H9 (cell line): ENCODE data around the gene CLDN12. TPM values are rescaled to one million over a fixed set of nuclear protein-coding genes. Genes with fewer than 3 reads are reported as not detected.

ENCODE experiments used
- DNase-seq: peaks from one replicate; pipeline ENCODE4 v3.0.0-alpha.2; 2017
- H2AFZ ChIP-seq: one replicate; pipeline ENCODE4 v1.6.1; 2013; ENCODE audit warnings: mild to moderate bottlenecking, low read length, control low read depth, moderate library complexity
- H2AK5ac ChIP-seq: 2 replicates; pipeline ENCODE4 v1.6.1; 2013; ENCODE audit warnings: low read length, control low read depth, mixed read lengths; ENCODE audit not compliant: insufficient read length
- H2BK120ac ChIP-seq: one replicate; pipeline ENCODE4 v1.6.1; 2013; ENCODE audit warnings: low read depth, mild to moderate bottlenecking, low read length, control low read depth, inconsistent platforms; ENCODE audit not compliant: poor library complexity, severe bottlenecking
- H2BK12ac ChIP-seq: 2 replicates; pipeline ENCODE4 v1.6.1; 2013; ENCODE audit warnings: low read length, control low read depth, mixed read lengths, low read depth; ENCODE audit not compliant: insufficient read length
- H2BK15ac ChIP-seq: 2 replicates; pipeline ENCODE4 v1.6.1; 2013; ENCODE audit warnings: low read depth, low read length, control low read depth
- H2BK20ac ChIP-seq: one replicate; pipeline ENCODE4 v1.6.1; 2013; ENCODE audit warnings: low read depth, mild to moderate bottlenecking, low read length, control low read depth, inconsistent platforms; ENCODE audit not compliant: poor library complexity, severe bottlenecking
- H2BK5ac ChIP-seq: 2 replicates; pipeline ENCODE4 v1.6.1; 2013; ENCODE audit warnings: low read length, control low read depth, mixed read lengths; ENCODE audit not compliant: insufficient read length
- H3K14ac ChIP-seq: 2 replicates; pipeline ENCODE4 v1.6.1; 2013; ENCODE audit warnings: low read length, control low read depth; ENCODE audit not compliant: insufficient read depth
- H3K18ac ChIP-seq: 2 replicates; pipeline ENCODE4 v1.6.1; 2013; ENCODE audit warnings: low read depth, mild to moderate bottlenecking, mixed read lengths, low read length, control low read depth; ENCODE audit not compliant: insufficient read length
- H3K23ac ChIP-seq: 2 replicates; pipeline ENCODE4 v1.6.1; 2013; ENCODE audit warnings: low read length, control low read depth, mixed read lengths, low read depth; ENCODE audit not compliant: insufficient read length
- H3K23me2 ChIP-seq: 2 replicates; pipeline ENCODE4 v1.6.1; 2013; ENCODE audit warnings: low read depth, mild to moderate bottlenecking, mixed read lengths, low read length, control low read depth; ENCODE audit not compliant: insufficient read length, poor library complexity, severe bottlenecking
- H3K27ac ChIP-seq: 2 replicates; pipeline ENCODE4 v1.5.1; 2013; ENCODE audit warnings: low read length, control low read depth, mixed read lengths, low read depth; ENCODE audit not compliant: insufficient read length
- H3K27me3 ChIP-seq: 2 replicates; pipeline ENCODE4 v1.6.1; 2013; ENCODE audit warnings: low read length, control low read depth, inconsistent platforms; ENCODE audit not compliant: insufficient read depth
- H3K4ac ChIP-seq: 2 replicates; pipeline ENCODE4 v1.6.1; 2013; ENCODE audit warnings: low read depth, mild to moderate bottlenecking, control low read depth, inconsistent platforms, low read length, moderate library complexity
- H3K4me1 ChIP-seq: 2 replicates; pipeline ENCODE4 v1.6.1; 2013; ENCODE audit warnings: low read length, control low read depth, inconsistent platforms; ENCODE audit not compliant: insufficient read depth
- H3K4me2 ChIP-seq: 2 replicates; pipeline ENCODE4 v1.6.1; 2013; ENCODE audit warnings: low read length, control low read depth, mixed read lengths; ENCODE audit not compliant: insufficient read length, insufficient read depth
- H3K56ac ChIP-seq: 2 replicates; pipeline ENCODE4 v1.6.1; 2013; ENCODE audit warnings: low read depth, mild to moderate bottlenecking, mixed read lengths, low read length, control low read depth; ENCODE audit not compliant: insufficient read length
- H3K79me1 ChIP-seq: 2 replicates; pipeline ENCODE4 v1.6.1; 2013; ENCODE audit warnings: low read depth, mild to moderate bottlenecking, moderate library complexity, low read length, control low read depth, inconsistent platforms; ENCODE audit not compliant: insufficient read depth, poor library complexity, severe bottlenecking
- H3K79me2 ChIP-seq: 2 replicates; pipeline ENCODE4 v1.6.1; 2013; ENCODE audit warnings: low read length, control low read depth, inconsistent platforms; ENCODE audit not compliant: insufficient read depth
- H3K9ac ChIP-seq: 2 replicates; pipeline ENCODE4 v1.6.1; 2013; ENCODE audit warnings: low read length, control low read depth, mixed read lengths; ENCODE audit not compliant: insufficient read length; ENCODE audit errors: extremely low read depth
- H3K9me3 ChIP-seq: one replicate; pipeline ENCODE4 v1.6.1; 2013; ENCODE audit warnings: low read depth, low read length, inconsistent platforms; ENCODE audit not compliant: control insufficient read depth
- H3T11ph ChIP-seq: one replicate; pipeline ENCODE4 v1.6.1; 2013; ENCODE audit warnings: mild to moderate bottlenecking, low read length, control low read depth, inconsistent platforms
- H4K20me1 ChIP-seq: one replicate; pipeline ENCODE4 v1.6.1; 2013; ENCODE audit not compliant: control insufficient read depth, insufficient read length, insufficient read depth
- H4K5ac ChIP-seq: 2 replicates; pipeline ENCODE4 v1.6.1; 2013; ENCODE audit warnings: low read depth, mild to moderate bottlenecking, mixed read lengths, low read length, control low read depth; ENCODE audit not compliant: insufficient read length
- H4K8ac ChIP-seq: replicated peaks from 2 replicates; pipeline ENCODE4 v1.6.1; 2013; ENCODE audit warnings: low read length, control low read depth, mixed read lengths, low read depth; ENCODE audit not compliant: insufficient read length
- H4K91ac ChIP-seq: 2 replicates; pipeline ENCODE4 v1.6.1; 2013; ENCODE audit warnings: low read depth, mild to moderate bottlenecking, moderate library complexity, mixed read lengths, low read length, control low read depth; ENCODE audit not compliant: insufficient read length
- H3K27ac Mint-ChIP-seq, 3 experiments: 2 replicates in 2 of 3; 3 replicates in 1 of 3; pipeline ENCODE4 v1.8.0; 2020 to 2021; ENCODE audit warnings: mixed read lengths in 3 of 3, mild to moderate bottlenecking in 1 of 3, moderate library complexity in 1 of 3
- H3K27me3 Mint-ChIP-seq: 2 replicates; pipeline ENCODE4 v1.8.0; 2021; ENCODE audit warnings: low read depth, mild to moderate bottlenecking, moderate library complexity, mixed read lengths
- H3K36me3 Mint-ChIP-seq, 3 experiments: 2 replicates in 2 of 3; 3 replicates in 1 of 3; pipeline ENCODE4 v1.8.0; 2020 to 2021; ENCODE audit warnings: low read depth in 3 of 3, mixed read lengths in 3 of 3; ENCODE audit not compliant: insufficient read depth in 1 of 3
- H3K4me1 Mint-ChIP-seq, 2 experiments: 2 replicates each; pipeline ENCODE4 v1.8.0; 2020; ENCODE audit warnings: mixed read lengths in 2 of 2
- H3K4me3 Mint-ChIP-seq, 2 experiments: 2 replicates in 1 of 2; 3 replicates in 1 of 2; pipeline ENCODE4 v1.8.0; 2020 to 2021; ENCODE audit warnings: mild to moderate bottlenecking in 2 of 2, mixed read lengths in 2 of 2, moderate library complexity in 1 of 2
- H3K9me3 Mint-ChIP-seq, 2 experiments: 2 replicates in 1 of 2; 3 replicates in 1 of 2; pipeline ENCODE4 v1.8.0; 2020; ENCODE audit warnings: mild to moderate bottlenecking in 2 of 2, mixed read lengths in 2 of 2, moderate library complexity in 1 of 2
- CTCF ChIP-seq: fragments of 200-600 bp; sonication (generic); conservative IDR thresholded peaks from 3 replicates; pipeline ENCODE4 v1.8.0; 2021; ENCODE audit warnings: antibody characterized with exemption, mild to moderate bottlenecking
- whole genome bisulfite sequencing: extraction: QIAGEN DNeasy Blood & Tissue Kit; methylation state at CpG from one replicate; pipeline ENCODE4 v1.1.7; 2013; ENCODE audit warnings: missing lambda C conversion rate, low lambda C conversion rate, mixed read lengths; ENCODE audit not compliant: insufficient read length; ENCODE audit errors: extremely low coverage; 5-methylcytosine and 5-hydroxymethylcytosine counted together
- total RNA-seq: library from RNA; stranded (reverse); gene quantifications from 2 replicates; pipeline ENCODE4 v1.2.1, GENCODE V29; 2021

The CLDN12 gene
- total RNA-seq, 1 experiment from 2014 or later, result 40.1 TPM

DNA sequence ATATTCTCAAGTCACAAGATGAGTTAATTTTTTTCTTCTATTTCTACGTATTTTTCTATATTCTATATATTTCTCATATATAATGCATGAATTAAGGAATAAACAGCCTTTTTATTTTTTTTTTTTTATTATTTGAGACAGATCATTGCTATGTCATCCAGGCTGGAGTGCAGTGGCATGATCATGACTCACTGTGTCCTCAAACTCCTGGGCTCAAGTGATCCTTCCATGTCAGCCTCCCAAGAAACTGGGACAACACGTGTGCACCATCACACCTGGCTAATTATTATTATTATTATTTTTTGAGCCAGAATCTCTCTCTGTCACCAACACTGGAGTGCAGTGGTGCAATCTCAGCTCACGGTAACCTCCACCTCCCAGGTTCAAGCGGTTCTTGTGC is 1.5 kb downstream of the CLDN12 start:
- Histone ChIP-seq H3K23ac (no peak overlapping the region), H3K4ac (no peak overlapping the region), H4K91ac (no peak overlapping the region), H2BK120ac (no peak overlapping the region), H4K5ac (no peak overlapping the region), H3T11ph (no peak overlapping the region), H3K79me1 (peaks cover 7% of the 10 kb centered on the region), H3K4me1 (no peaks in the 10 kb centered on the region), H3K9ac (no peak overlapping the region), H4K20me1 (no peaks in the 10 kb centered on the region), H3K79me2 (no peaks in the 10 kb centered on the region), H2AFZ (no peak overlapping the region), H3K4me2 (no peak overlapping the region), H2BK20ac (no peak overlapping the region), H2BK5ac (no peak overlapping the region), H3K23me2 (peaks cover 6% of the 10 kb centered on the region), H3K9me3 (no peaks in the 10 kb centered on the region), H3K27me3 (no peaks in the 10 kb centered on the region), H4K8ac (no peak overlapping the region), H3K14ac (no peak overlapping the region), H2BK15ac (no peak overlapping the region), H3K18ac (no peak overlapping the region), H3K27ac (no peak overlapping the region), H2BK12ac (no peak overlapping the region), H2AK5ac (no peak overlapping the region), H3K56ac (no peak overlapping the region)
- Mint-ChIP-seq H3K4me3 (peak overlapping the region; percentile 91 to 97), H3K9me3 (no peaks in the 10 kb centered on the region), H3K36me3 (peaks cover 9 to 42% (median 33%) of the 10 kb centered on the region in 3 experiments; a peak in 6 of 7 replicates), H3K27ac (no peak overlapping the region), H3K27me3 (peaks cover 21% of the 10 kb centered on the region), H3K4me1 (peaks cover 5 to 11% of the 10 kb centered on the region in 2 experiments)
- no peak for TF ChIP-seq CTCF
- no peak for DNase-seq
- WGBS, result 100% methylated on average over 1 of the region's 4 CpGs
